Measurements from ENCODE around the gene G6PC1. TPM values are rescaled to one million over a fixed set of nuclear protein-coding genes. Genes with fewer than 3 reads are reported as not detected.

Gene G6PC1
- total and polyA plus RNA-seq, 7 donors: 0.03 TPM; not detected in 6

DNA sequence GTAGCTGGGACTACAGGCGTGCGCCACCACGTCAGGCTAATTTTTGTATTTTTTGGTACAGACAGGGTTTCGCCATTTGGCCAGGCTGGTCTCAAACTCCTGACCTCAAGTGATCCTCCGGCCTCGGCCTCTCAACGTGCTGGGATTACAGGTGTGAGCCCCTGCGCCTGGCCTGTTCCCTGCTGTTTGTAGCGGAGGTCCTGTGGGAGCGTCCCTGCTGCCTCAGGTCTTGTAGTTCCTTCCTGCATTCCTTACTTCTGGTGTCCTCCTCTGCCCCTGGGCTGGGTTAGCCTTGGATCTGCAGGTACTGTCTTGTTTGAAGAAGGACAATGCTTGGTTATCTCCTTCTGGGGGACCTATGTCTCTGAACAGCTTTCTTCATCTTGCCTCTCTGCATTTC lies 23.6 kb upstream of the G6PC1 start:
- no peaks in the 10 kb centered on the region for H3K9me3 ChIP-seq
- TF ChIP-seq, protein P1, sequence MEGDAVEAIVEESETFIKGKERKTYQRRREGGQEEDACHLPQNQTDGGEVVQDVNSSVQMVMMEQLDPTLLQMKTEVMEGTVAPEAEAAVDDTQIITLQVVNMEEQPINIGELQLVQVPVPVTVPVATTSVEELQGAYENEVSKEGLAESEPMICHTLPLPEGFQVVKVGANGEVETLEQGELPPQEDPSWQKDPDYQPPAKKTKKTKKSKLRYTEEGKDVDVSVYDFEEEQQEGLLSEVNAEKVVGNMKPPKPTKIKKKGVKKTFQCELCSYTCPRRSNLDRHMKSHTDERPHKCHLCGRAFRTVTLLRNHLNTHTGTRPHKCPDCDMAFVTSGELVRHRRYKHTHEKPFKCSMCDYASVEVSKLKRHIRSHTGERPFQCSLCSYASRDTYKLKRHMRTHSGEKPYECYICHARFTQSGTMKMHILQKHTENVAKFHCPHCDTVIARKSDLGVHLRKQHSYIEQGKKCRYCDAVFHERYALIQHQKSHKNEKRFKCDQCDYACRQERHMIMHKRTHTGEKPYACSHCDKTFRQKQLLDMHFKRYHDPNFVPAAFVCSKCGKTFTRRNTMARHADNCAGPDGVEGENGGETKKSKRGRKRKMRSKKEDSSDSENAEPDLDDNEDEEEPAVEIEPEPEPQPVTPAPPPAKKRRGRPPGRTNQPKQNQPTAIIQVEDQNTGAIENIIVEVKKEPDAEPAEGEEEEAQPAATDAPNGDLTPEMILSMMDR (IDR thresholded peaks at IDR 0.05): no peak
- WGBS, 3 donors: 89 to 93% (median 91%) methylated on average over 10 of the region's 10 CpGs
- H3K4me1 ChIP-seq: no peaks in the 10 kb centered on the region
- no peak overlapping the region for H3K27ac ChIP-seq
- H3K27me3 ChIP-seq (ENCODE audit: insufficient read depth in 3 of 3, low read length in 2 of 3): peaks cover 0 to 2% (median 0%) of the 10 kb centered on the region in 3 donors
- intact Hi-C loops (cut with DNase I): no loop called here
- ATAC-seq (no peak), DNase-seq (no peak)
- H3K4me3 ChIP-seq: no peak overlapping the region
- H3K36me3 ChIP-seq (ENCODE audit: insufficient read depth in 1 of 2, low read depth in 1 of 2): no peaks in the 10 kb centered on the region

GRCh38 chr17:42878123-42878880 lies 22.3 kb upstream of the G6PC1 start:
- Histone ChIP-seq H3K9me3 (no peaks in the 10 kb centered on the region), H3K4me1 (no peaks in the 10 kb centered on the region), H3K4me3 (no peak overlapping the region), H3K27ac (no peak overlapping the region), H3K36me3 (ENCODE audit: insufficient read depth in 1 of 2, low read depth in 1 of 2) (no peaks in the 10 kb centered on the region), H3K27me3 (ENCODE audit: insufficient read depth in 3 of 3, low read length in 2 of 3) (peaks cover 0 to 2% (median 0%) of the 10 kb centered on the region in 3 donors)
- DNase-seq: no peak
- intact Hi-C loops (cut with DNase I): no loop called here
- ATAC-seq: no peak
- TF ChIP-seq, protein P1 (IDR thresholded peaks at IDR 0.05): no peak
- WGBS, 3 donors: 33 to 47% (median 36%) methylated on average over 12 to 13 of the region's 13 CpGs

GRCh38 chr17:42878924-42879595 lies 21.5 kb upstream of the G6PC1 start:
- no peak overlapping the region for H3K4me3 ChIP-seq
- intact Hi-C loops (cut with DNase I): no loop called here
- no peak overlapping the region for H3K27ac ChIP-seq
- no peaks in the 10 kb centered on the region for H3K9me3 ChIP-seq
- WGBS, 3 donors: 81 to 85% (median 82%) methylated on average over 6 to 8 of the region's 8 CpGs
- DNase-seq: no peak
- TF ChIP-seq, protein P1 (IDR thresholded peaks at IDR 0.05): no peak
- no peaks in the 10 kb centered on the region for H3K36me3 ChIP-seq (ENCODE audit: insufficient read depth in 1 of 2, low read depth in 1 of 2)
- no peak for ATAC-seq
- no peaks in the 10 kb centered on the region for H3K4me1 ChIP-seq
- H3K27me3 ChIP-seq (ENCODE audit: insufficient read depth in 3 of 3, low read length in 2 of 3): peaks cover 0 to 2% (median 0%) of the 10 kb centered on the region in 3 donors

DNA sequence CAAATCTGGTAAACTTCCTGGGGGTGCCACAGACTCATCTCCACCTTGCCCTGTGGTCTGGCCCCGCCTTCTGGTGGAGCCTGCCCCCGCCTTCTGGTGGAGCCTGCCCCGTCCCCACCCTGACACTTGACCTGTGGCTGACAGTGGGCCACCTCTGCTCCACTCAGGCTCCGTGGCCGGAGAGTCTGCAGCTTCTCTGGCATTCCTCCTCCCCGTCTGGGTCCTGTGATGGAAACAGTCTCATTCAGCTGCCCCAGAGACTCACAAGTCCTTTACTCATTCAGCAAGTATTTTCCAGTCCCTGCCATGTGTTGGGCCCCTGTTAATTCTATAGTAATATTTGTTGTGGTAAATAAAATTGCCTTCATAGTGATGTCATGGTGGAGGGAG lies 21.0 kb upstream of the G6PC1 start:
- Histone ChIP-seq H3K4me3 (no peak overlapping the region), H3K4me1 (no peaks in the 10 kb centered on the region), H3K9me3 (no peaks in the 10 kb centered on the region), H3K27ac (no peak overlapping the region), H3K36me3 (ENCODE audit: insufficient read depth in 1 of 2, low read depth in 1 of 2) (no peaks in the 10 kb centered on the region), H3K27me3 (ENCODE audit: insufficient read depth in 3 of 3, low read length in 2 of 3) (peaks cover 0 to 2% (median 0%) of the 10 kb centered on the region in 3 donors)
- ATAC-seq: no peak
- no peak for DNase-seq
- intact Hi-C loops (cut with DNase I): no loop called here
- 51 to 65% (median 55%) methylated on average over 6 of the region's 6 CpGs for WGBS, 3 donors
- TF ChIP-seq, protein P1 (IDR thresholded peaks at IDR 0.05): no peak

Data from psoas muscle (tissue), 8 donors.